Sigmoid colon (tissue), 7 donors: ENCODE data around the gene RCCD1. TPM values are rescaled to one million over a fixed set of nuclear protein-coding genes. Genes with fewer than 3 reads are reported as not detected.

Source experiments
- DNase-seq: peaks from one replicate; pipeline ENCODE4 v3.0.0-alpha.2; 2019
- H3K27ac ChIP-seq, 4 donors: fragments of 200-600 bp; sonication (generic); one replicate each; pipeline ENCODE4 v1.5.1; 2016 to 2019; ENCODE audit warnings: mild to moderate bottlenecking in 1 of 4
- H3K27me3 ChIP-seq, 3 donors: fragments of 200-600 bp; sonication (generic); one replicate each; pipeline ENCODE4 v1.5.1; 2019; ENCODE audit warnings: mild to moderate bottlenecking in 1 of 3
- H3K36me3 ChIP-seq, 4 donors: fragments of 200-600 bp; sonication (generic); one replicate each; pipeline ENCODE4 v1.5.1; 2016 to 2019
- H3K4me1 ChIP-seq, 4 donors: fragments of 200-600 bp; sonication (generic); one replicate each; pipeline ENCODE4 v1.5.1; 2017 to 2019
- H3K4me3 ChIP-seq, 4 donors: fragments of 200-600 bp; sonication (generic); one replicate each; pipeline ENCODE4 v1.5.1; 2017 to 2019; ENCODE audit warnings: mild to moderate bottlenecking in 2 of 4, moderate library complexity in 1 of 4
- H3K9me3 ChIP-seq, 4 donors: fragments of 200-600 bp in 3 of 4; sonication (generic) in 3 of 4; one replicate each; pipeline versions ENCODE4 v1.5.1 to v1.6.1; 2013 to 2019
- CTCF ChIP-seq, 4 experiments: fragments of 450-650 bp in 3 of 4; fragments of 200-600 bp in 1 of 4; IDR thresholded peaks; one replicate each; pipeline ENCODE4 v1.5.1; 2016 to 2019; ENCODE audit warnings: antibody characterized with exemption in 4 of 4, mild to moderate bottlenecking in 3 of 4, moderate library complexity in 2 of 4
- EP300 ChIP-seq, 4 donors: sonication (generic); formaldehyde crosslinking; IDR thresholded peaks; one replicate each; pipeline ENCODE4 v1.6.1; 2017; ENCODE audit warnings: antibody characterized with exemption in 4 of 4
- POLR2A ChIP-seq, 2 donors: fragments of 450-650 bp; IDR thresholded peaks; one replicate each; pipeline ENCODE4 v1.6.1; 2016; ENCODE audit warnings: antibody characterized with exemption in 2 of 2, mild to moderate bottlenecking in 2 of 2, moderate library complexity in 2 of 2
- POLR2AphosphoS5 ChIP-seq, 4 donors: sonication (generic); formaldehyde crosslinking; IDR thresholded peaks; one replicate each; pipeline ENCODE4 v1.6.1; 2017; ENCODE audit warnings: antibody characterized with exemption in 4 of 4
- WGBS, 2 donors: extraction: QIAGEN DNeasy Blood & Tissue Kit; methylation state at CpG; one replicate each; pipeline ENCODE4 v1.1.7; 2013; 5-methylcytosine and 5-hydroxymethylcytosine counted together
- intact Hi-C: fragments of 100-400 bp; cut with DNase I; formaldehyde crosslinking; loops from one replicate; pipeline ENCODE4 v1.15.1; 2023
- polyA plus RNA-seq, 3 donors: library from polyadenylated mRNA; stranded (reverse); fragments of 200-250 nt; gene quantifications; one replicate each; pipeline ENCODE4 v1.2.3, GENCODE V29; 2013
- total RNA-seq, 4 donors: library from RNA; depleted of rRNA; stranded (reverse); fragments of >200 nt; gene quantifications; one replicate each; pipeline ENCODE4 v1.1.0, GENCODE V29; 2016
- donor health status: healthy with polysubstance abuse.
- donor health status: Bipolar disorder and iron deficiency.
- donor health status: healthy.

RCCD1 gene
- total and polyA plus RNA-seq, 7 donors, result 4.2 to 11.8 (median 6.7) TPM

DNA sequence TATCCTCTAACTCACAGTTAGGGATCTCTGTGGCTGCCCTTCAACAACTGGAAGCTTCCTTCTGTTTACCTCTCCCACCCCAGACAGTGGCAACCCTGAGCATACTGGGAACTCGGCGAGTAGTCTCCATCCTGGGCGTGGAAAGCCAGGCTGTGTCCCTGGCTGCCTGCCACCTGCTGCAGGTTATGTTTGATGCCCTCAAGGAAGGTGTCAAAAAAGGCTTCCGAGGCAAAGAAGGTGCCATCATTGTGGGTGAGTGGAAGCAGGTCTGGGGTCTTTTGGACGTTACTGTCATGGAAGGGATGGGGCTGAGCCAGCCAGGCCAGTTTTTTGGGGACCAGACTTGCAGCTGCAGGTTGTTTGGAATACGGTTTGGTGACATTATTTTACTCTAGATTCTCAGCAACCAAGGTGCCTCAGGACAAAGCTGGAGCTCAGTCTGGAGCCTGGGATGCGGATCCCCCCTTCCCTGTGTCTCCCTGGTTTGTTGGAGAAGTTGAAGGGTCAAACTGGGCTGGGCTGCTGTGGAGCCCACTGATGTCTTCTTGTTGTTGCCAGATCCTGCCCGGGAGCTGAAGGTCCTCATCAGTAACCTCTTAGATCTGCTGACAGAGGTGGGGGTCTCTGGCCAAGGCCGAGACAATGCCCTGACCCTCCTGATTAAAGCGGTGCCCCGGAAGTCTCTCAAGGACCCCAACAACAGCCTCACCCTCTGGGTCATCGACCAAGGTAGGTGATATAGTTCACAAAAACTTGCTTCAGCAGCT is 12.1 kb upstream of the RCCD1 start:
- H3K4me3 ChIP-seq, result no peak overlapping the region
- no peak overlapping the region for H3K27ac ChIP-seq
- intact Hi-C loops, result no loop called here
- H3K36me3 ChIP-seq, result peaks cover 42 to 99% (median 81%) of the 10 kb centered on the region in 4 donors
- no peaks in the 10 kb centered on the region for H3K27me3 ChIP-seq
- 86 to 93% methylated on average over 12 of the region's 12 CpGs for WGBS, 2 donors
- no peaks in the 10 kb centered on the region for H3K4me1 ChIP-seq
- TF ChIP-seq CTCF (IDR thresholded peaks at IDR 0.05) (no peak), POLR2AphosphoS5 (IDR thresholded peaks at IDR 0.05) (no peak), EP300 (IDR thresholded peaks at IDR 0.05) (no peak), POLR2A (IDR thresholded peaks at IDR 0.05) (no peak)
- no peaks in the 10 kb centered on the region for H3K9me3 ChIP-seq
- DNase-seq, result peak; percentile 40

- Histone ChIP-seq H3K36me3 (peaks cover 40 to 99% (median 82%) of the 10 kb centered on the region in 4 donors), H3K4me3 (no peak overlapping the region), H3K27ac (no peak overlapping the region), H3K27me3 (no peaks in the 10 kb centered on the region), H3K9me3 (no peaks in the 10 kb centered on the region), H3K4me1 (no peaks in the 10 kb centered on the region)
- no peak for DNase-seq
- 88 to 96% methylated on average over 7 of the region's 7 CpGs for WGBS, 2 donors
- intact Hi-C loops, result no loop called here
- no peak for TF ChIP-seq EP300 (IDR thresholded peaks at IDR 0.05)
- TF ChIP-seq POLR2AphosphoS5 (IDR thresholded peaks at IDR 0.05), result no peak
- no peak for TF ChIP-seq POLR2A (IDR thresholded peaks at IDR 0.05)
- no peak for TF ChIP-seq CTCF (IDR thresholded peaks at IDR 0.05)
Observed at GRCh38 chr15:90945091-90945490, 9.6 kb upstream of the RCCD1 start.

DNA sequence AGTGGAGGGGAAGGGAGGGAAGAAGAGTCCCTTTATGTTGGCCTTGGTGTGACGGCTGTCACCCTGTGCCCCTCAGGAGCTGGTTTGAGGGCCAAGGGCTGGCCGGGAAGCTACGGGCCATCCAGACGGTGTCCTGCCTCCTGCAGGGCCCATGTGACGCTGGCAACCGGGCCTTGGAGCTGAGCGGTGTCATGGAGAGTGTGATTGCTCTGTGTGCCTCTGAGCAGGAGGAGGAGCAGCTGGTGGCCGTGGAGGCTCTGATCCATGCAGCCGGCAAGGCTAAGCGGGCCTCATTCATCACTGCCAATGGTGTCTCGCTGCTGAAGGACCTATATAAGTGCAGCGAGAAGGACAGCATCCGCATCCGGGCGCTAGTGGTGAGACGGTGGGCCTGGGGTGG is 8.1 kb upstream of the RCCD1 start:
- 94 to 96% methylated on average over 16 of the region's 16 CpGs for WGBS, 2 donors
- H3K36me3 ChIP-seq, result peaks cover 34 to 99% (median 80%) of the 10 kb centered on the region in 4 donors

GRCh38 chr15:90946941-90947576 is 7.6 kb upstream of the RCCD1 start:
- peaks cover 32 to 99% (median 77%) of the 10 kb centered on the region in 4 donors for H3K36me3 ChIP-seq
- intact Hi-C loops, result no loop called here
- 86 to 93% methylated on average over 8 of the region's 8 CpGs for WGBS, 2 donors

More for the DNA sequence above, 8.1 kb upstream of the RCCD1 start:
- no peak for DNase-seq
- no peak overlapping the region for H3K4me3 ChIP-seq
- H3K4me1 ChIP-seq, result no peaks in the 10 kb centered on the region
- H3K27ac ChIP-seq, result no peak overlapping the region
- H3K9me3 ChIP-seq, result no peaks in the 10 kb centered on the region
- H3K27me3 ChIP-seq, result no peaks in the 10 kb centered on the region
- intact Hi-C loops, result no loop called here
- no peak for TF ChIP-seq POLR2AphosphoS5 (IDR thresholded peaks at IDR 0.05)
- no peak for TF ChIP-seq CTCF (IDR thresholded peaks at IDR 0.05)
- TF ChIP-seq POLR2A (IDR thresholded peaks at IDR 0.05), result no peak
- no peak for TF ChIP-seq EP300 (IDR thresholded peaks at IDR 0.05)

More at GRCh38 chr15:90946941-90947576, 7.6 kb upstream of the RCCD1 start:
- Histone ChIP-seq H3K9me3 (no peaks in the 10 kb centered on the region), H3K4me3 (no peak overlapping the region), H3K4me1 (no peaks in the 10 kb centered on the region), H3K27ac (no peak overlapping the region), H3K27me3 (no peaks in the 10 kb centered on the region)
- TF ChIP-seq POLR2AphosphoS5 (IDR thresholded peaks at IDR 0.05), result no peak
- TF ChIP-seq POLR2A (IDR thresholded peaks at IDR 0.05), result no peak
- no peak for TF ChIP-seq EP300 (IDR thresholded peaks at IDR 0.05)
- no peak for TF ChIP-seq CTCF (IDR thresholded peaks at IDR 0.05)
- no peak for DNase-seq
